ENCODE measurements around the gene GCDH. TPM values are rescaled to one million over a fixed set of nuclear protein-coding genes. Genes with fewer than 3 reads are reported as not detected.

GCDH gene
- total and polyA plus RNA-seq, 2 of the 8 experiments (the other 6 are each of a cell fraction or from before 2014, with no cell fraction given), result 67.3 to 89.4 TPM

DNA sequence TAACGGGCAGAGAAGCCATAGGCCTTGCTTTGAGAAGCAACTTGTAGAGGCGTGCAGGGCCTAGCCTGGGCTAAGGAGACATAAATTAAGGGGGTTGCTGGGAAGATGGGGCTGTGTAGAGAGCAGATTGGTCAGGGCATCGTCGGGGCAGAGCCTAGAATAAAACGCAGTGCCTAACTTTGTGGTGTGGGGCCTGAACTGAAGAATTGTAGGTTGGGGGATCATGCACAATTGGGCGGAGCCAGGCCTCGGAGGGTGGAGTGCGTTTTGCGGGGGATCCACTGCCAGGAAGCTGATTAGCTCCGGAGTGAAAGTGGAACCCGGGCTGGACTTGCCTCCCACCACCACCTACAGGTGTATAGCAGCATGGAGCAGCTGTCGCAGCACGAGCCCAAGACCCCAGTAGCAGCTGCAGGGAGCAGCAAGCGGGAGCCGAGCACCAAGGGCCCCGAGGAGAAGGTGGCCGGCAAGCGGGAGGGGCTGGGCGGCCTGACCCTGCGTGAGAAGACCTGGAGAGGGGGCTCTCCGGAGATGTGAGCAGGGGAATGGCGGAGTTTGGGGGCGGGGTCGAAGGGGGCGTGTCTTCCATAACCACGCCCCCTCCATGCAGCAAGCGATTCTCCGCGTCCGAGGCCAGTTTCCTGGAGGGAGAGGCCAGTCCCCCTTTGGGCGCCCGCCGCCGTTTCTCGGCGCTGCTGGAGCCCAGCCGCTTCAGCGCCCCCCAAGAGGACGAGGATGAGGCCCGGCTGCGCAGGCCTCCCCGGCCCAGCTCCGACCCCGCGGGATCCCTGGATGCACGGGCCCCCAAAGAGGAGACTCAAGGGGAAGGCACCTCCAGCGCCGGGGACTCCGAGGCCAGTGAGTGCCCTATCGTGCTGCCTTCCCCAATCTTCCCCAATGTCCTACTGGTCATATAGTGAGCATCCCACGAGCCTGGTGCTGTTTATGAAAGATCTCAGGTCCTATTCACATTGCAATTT is 23.6 kb upstream of the GCDH start (continued):
- TF ChIP-seq SP4 (IDR thresholded peaks at IDR 0.05; ENCODE audit: low read length) (peak; percentile 79), POLR2A (IDR thresholded peaks at IDR 0.05; ENCODE audit: control extremely low read depth in 1 of 2, low read depth in 2 of 2, low read length in 2 of 2) (peak in 1 of 2 experiments; percentile 62; a peak in 1 of 3 replicates), TAF1 (IDR thresholded peaks at IDR 0.05; ENCODE audit: low read depth, low read length) (peak; percentile 60), POLR2AphosphoS5 (IDR thresholded peaks at IDR 0.05; ENCODE audit: low read depth, low read length) (0 out of 2 replicates have a peak, but pooled peaks have one; percentile 13), BACH1 (IDR thresholded peaks at IDR 0.05; ENCODE audit: low read length) (no peak), YY1 (IDR thresholded peaks at IDR 0.05; ENCODE audit: low read depth, low read length) (peak; percentile 86), ASH2L (IDR thresholded peaks at IDR 0.05; ENCODE audit: low read length) (peak; percentile 74), PHF8 (conservative IDR thresholded peaks at IDR 0.05; ENCODE audit: low read depth, low read length) (0 out of 2 replicates have a peak, but pooled peaks have one; percentile 37), CHD2 (IDR thresholded peaks at IDR 0.05; ENCODE audit: low read length) (no peak)
